ENCODE results near the gene MRPL36.

MRPL36 gene

DNA sequence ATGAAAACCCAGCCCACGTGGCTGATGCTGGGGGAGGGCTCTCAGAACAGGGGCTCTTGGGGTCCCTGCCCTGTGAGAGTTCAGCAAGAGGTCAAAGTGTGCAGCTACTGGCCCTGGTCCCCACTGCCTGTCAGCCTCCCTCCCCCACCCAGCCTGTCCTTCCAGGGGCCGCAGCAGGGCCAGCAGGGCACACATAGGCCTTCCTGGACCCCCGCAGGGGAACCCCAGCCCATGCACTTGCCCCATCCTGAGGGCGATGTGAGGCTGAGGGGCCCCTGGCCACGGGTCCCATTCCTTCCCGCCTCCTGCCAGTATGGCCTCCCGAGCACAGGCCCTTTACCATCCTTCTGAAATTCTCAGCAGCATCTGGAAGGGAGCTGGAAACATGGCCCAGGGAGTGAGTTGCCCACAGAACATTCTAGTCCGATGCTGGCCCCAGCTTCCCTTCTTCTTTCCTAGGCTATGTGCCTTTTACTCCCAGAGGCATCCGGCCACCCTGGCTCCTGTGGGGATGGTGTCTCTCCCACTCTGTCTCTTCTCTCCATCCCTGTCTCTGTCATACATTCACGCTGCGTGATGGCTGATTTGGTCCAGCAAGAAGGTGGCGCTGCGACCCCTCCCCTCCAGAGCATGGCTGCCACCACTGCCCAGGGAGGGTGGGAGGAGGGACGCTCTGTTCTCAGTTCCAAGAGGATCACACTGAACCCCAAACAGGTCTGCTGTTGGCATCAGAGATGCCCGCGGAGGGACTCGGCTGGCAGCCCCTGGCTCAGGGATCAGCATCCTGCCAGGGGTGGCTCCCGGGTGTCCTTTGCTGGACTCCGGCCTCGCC, 19.6 kb downstream of the MRPL36 start:
- DNase-seq, result no peak

DNA sequence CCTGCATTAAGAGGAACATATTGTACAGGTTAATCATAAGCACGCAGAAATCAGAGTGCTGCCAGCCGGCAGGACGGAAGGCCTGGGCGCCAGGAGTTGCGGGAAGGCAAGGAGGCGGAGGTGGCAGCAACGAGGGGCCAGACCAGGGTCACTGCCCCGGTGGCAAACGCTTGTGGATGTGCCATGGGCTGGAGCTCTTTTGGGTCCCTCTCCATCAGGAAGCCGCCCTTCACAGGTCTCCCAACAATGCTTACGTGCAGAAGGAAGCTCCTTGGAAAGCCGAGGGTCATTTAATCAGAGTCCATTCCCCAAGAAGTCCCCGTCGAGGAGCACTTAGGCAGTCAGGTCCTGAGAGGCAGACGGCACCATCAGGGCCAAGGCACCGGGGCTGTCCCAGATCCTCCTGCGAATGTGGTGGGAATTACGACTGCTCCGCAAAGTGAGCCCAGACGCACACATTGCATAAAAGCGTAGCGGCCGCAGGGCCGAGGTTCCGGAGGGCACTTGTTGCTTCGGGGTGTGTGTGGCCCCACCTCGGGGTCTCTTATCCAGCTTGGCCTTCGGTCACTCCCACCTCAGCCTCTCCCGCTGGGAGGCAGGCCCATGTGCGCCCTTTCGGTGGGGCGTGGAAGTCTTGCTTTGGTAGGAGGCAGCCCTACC, 20.5 kb downstream of the MRPL36 start:
- DNase-seq, result no peak

DNA sequence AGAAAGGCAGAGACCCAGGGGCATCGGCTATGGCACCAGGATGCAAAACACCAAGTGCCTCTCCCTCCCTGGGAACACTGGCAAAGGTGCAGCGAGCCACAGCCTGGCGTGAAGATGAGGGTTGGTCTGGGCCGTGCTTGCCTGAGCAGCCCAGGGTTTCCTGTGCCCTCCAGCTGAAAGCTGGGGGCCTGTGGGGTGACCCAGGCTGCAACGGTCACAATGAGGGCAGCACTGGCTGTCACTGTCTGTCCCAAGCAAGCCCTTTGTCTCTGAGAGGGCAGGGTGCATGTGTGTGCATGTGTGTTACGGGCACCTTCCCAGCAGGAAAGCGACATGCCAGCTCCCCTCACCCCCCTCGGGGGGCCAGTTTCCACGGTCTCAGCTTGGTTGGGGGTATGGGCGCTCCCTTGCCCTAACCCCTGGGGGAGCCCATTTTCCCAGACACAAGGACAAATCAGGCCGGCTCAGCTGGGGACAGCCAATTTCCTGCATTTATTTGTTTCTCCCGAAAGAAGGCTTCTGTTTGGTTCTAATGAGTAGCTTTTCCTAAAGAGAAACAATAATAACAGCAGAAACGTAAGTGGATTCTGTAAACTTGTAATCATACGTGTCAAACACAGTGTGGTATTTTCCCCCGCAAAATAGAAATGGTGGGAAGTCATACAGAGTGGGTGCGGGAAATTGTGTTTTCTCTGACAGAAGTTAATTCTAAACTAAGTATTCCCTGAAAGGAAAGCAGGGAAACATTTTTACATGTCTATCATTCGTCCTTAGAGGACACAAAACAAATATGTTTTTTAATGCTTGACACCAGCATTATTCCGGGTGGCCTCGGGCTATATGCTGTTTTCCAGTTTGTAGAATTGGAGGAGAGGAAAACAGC, 21.3 kb downstream of the MRPL36 start:
- no peak for DNase-seq

DNA sequence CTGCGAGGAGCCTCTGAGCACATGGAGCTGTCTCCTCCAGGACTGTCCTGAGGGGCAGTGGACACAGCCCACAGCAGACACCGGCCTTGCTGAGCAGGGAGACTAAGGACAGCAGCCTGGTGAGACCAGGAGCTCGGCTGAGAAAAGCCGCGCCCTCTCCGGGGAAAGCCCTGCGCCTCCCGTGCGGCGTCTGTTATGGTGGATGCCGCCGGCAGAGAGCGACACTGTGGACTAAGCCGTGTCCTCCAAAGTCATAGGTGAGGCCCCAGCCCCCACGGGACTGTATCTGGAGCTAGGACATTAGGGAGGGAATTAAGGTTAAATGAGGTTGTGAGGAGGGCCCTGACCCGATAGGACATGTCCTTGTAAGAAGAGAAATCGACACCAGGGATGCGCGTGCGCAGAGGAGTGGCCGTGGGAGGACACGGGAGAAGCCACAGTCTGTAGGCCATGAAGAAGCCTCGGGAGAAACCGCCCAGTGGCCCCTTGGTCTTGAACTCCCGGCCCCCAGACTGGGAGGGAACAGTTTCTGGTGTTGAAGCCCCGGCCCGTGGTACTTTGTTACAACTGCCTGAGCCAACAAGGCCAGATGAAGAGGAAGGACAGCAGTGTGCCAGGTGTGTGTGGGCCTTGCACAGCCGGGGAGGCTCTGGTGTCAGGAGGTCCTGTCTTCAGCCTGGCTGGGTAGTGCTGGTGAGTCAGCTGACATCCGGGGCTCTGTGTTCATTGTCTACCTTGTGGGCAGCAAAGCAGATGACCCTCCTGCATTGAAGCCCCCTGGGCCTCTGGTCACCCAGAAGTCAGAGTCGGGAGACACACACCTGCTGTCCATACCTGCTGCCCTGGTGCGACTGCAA, 22.1 kb downstream of the MRPL36 start:
- no peak for DNase-seq

DNA sequence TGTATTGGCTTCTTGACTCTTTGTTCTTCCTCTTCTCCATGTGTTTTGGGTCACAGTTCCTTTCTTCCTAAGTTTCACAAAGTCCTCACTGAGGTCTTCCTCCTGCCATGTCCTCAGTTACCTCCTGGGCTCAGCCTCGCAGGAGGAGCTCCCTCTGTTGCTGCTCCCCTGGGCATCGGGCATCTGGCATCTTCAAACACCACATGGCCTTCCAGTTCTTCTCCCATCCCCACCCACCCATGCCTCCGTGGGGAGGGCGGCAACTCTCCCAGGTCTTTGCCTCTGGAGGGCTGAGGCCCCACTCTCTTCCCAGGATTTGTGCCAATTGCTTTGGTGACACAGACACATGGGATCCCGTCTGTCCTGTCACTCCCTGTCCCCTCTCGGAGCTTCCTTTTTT, 22.8 kb downstream of the MRPL36 start:
- no peak for DNase-seq

DNA sequence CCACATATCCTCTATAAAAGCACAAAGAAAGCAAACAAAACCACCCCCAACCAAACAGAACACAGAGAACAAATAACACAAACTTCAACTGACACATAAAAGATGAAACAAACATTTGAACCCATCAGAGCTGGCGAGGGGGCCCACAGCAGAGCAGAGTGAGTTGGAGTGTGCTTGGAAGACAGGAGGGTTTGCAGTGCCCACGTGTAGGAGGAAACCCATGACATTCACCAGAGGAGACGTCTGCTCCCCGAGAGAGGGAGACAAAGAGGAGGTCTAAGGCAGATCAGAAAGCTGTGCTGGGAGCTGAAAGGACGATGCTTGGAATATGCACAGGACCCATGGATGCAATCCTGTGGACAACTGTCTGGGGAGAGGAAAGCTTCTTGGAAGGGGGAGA, 27.0 kb downstream of the MRPL36 start:
- peak in 1 of 2 experiments; percentile 63 for DNase-seq

DNA sequence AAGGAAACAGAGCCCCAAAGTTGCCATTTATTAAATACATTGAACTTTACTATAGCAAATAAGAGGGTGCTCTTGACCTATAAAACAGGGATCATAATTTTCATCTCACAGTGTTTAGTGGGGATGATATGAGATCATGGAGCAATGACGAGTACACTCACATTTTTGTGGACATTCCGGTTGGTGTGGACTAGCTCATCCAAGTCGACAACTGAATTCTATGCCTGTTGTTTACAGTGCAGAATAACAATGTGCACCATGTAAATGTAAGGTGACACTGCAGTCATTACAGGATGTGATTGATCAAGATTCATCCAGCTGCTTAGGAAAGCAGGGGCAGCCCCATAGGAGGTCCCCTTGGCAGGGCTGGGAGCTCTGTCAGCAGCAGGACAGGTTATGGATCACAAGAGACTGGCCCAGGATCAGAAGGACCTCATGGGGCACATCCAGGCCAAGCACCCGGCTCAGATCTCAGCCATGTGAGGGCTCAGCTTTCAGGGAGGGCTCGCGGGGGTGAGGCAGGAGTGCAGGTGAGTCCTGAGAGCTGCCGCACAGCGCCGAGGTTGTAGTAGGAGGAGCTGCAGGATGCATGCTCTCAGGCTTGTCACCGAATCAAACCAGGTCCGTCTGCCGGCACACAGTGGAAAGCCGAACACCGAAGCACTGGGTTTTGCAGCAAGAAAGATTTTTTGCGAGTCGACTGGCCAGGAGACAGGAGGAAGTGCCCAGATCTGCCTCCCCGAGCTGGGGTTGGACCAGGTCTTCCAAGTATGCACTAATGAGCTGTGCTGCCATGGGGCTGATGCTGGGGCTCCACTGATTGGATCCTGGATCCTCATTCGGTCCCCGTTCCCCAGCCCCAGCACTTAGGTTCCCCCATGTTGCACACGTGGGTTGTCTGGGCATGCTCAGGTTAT, 28.2 kb downstream of the MRPL36 start:
- DNase-seq, result no peak

DNA sequence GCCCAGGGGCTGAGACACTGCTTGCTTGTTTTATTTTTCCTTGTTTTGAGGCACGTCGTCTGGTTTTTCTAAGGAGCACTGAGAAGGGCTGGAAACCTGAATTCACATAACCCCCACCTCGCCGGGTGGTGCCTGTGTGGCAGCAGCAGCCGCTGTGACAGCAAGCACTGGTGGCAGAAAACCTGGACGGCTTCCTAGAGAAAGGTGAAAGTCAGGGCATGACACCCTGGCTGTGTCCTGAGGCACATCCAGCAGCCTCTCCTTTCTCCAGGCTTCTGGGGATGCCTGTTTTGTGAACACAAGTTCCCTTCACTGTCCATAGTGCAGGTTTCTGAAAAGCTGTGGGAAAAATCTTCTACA, 29.2 kb downstream of the MRPL36 start:
- no peak for DNase-seq

DNA sequence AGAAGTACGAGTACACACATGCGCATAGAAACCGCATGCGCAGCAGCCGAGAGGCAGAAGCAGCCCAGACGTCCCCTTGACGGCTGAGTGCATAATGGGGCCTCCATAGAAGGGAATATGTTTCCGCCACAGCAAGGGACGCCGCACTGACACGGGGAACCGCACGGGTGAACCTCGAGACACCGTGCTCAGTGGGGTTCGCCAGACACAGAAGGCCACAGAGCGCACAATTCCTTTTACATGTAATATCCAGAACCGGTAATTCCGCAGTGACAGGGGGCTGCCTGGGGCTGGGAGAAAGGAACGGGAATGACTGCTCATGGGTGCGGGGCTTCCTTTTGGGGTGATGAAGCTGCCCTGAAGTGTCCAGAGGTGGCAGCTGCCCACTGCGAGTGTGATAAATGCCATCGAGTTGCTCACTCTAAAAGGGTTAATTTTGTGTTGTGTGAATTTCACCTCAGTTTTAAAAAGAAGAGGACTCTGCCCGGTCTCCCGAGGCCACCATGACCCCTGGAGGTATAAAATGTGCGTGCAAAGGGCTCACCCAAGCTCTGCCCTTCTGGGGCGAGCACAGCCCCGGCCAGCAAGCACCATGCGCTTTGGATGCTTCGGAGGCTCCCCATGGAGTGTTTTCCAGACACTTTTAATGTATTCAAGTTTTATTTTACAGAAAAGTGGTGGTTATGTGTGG, 29.7 kb downstream of the MRPL36 start:
- no peak for DNase-seq

DNA sequence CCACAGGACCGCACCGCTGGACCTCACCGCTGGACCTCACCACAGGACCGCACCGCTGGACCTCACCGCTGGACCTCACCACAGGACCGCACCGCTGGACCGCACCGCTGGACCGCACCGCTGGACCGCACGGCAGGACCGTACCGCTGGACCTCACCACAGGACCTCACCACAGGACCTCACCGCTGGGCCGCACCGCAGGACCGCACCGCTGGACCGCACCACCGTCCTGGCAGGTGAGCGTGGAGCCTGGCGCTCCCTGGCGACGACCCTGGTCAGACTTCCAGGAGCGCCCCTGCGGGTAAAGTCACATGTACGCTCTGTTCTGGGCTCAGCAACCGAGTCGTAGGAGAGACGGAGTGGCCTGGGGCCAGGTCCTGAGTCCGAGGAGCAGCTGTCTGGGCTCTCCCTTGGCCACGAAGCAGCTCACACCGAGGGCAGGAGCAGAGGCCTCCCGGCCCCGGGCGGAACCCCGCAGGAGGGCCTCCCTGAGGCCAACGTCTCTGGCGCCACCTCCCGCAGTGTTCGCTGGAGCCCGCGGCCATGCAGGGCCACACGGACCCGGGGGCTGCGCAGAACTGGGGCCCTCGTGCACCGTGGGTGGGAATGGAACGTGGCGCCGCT, 30.5 kb downstream of the MRPL36 start:
- DNase-seq, result no peak

DNA sequence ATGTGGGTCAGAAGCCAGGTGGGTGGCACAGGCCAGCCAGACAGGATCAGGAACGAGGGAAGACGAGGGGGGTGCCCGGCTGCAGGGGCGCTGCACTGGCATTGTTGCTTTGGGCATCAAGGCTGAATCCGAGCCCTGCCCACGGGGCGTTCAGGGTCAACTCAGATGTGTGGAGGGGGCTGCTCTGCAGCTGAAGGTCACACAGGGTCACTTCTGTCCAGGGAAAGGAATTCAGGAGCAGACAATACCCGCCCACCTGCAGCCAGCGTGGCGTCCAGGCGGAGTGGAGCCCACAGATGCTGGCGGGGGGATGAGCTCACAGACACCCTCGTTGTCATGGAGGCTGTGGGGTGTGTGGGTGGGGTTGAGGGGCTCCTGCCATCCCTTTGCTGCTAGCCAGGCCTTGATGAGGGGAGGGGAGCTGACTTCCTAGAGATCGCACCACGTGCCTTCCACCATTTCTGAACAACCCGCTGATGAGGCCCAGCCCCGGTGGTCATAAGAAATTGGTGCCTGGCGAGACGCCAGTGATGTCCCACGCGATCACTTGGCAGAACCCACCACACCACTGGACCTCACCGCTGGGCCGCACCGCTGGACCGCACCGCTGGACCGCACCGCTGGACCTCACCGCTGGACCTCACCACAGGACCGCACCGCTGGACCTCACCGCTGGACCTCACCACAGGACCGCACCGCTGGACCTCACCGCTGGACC, 31.2 kb downstream of the MRPL36 start:
- no peak for DNase-seq

DNA sequence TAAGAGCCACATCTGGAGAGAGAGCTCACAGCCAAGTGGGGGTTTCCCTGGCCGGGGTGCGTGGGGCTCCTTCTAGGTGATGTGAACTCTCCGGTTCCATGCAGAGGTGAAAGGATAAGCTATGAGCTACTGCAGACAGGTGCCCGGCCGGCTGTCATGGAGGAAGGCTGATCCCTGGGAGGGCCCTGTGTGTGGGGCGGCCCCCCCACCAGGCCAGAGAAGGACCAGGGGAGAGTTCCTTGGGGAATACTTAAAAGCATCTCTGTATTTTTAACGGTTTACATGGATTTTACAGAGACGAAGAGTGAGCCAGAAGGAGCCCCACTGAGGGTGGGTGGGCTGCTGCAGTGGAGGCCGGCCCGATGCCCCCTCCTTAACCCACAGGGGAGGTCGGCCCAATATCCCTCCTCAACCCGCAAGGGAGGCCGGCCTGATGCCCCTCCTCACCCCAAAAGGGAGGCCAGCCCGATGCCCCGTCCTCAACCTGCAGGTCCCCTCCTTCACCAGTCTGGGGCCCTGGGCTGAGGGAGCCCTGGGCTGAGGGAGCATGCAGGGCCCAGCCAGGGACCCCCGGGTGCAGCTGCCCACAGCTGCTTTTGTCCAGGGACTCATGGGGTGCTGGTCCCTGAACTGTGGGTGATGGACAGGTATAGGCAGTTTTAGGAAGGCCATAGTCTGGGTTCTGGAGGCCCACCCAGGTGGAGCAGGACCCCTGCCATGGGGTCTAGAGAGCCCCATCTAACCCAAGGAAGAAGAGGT, 31.9 kb downstream of the MRPL36 start:
- DNase-seq, result no peak

DNA sequence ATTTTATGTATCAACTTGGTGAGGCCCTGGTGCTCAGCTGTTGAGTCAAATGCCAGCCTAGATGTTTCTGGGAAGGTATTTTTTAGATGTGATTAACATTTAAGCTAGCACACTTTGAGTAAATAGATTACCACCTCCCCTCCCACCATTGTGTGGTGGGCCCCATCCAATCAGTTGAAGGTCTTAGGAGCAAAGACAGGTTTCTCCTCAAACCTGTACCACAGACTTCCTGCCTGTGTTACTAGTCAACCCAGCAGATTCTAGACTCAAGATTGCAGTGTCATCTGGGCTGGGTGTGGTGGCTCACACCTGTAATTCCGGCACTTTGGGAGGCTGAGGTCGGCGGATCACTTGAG, 33.8 kb downstream of the MRPL36 start:
- no peak for DNase-seq

DNA sequence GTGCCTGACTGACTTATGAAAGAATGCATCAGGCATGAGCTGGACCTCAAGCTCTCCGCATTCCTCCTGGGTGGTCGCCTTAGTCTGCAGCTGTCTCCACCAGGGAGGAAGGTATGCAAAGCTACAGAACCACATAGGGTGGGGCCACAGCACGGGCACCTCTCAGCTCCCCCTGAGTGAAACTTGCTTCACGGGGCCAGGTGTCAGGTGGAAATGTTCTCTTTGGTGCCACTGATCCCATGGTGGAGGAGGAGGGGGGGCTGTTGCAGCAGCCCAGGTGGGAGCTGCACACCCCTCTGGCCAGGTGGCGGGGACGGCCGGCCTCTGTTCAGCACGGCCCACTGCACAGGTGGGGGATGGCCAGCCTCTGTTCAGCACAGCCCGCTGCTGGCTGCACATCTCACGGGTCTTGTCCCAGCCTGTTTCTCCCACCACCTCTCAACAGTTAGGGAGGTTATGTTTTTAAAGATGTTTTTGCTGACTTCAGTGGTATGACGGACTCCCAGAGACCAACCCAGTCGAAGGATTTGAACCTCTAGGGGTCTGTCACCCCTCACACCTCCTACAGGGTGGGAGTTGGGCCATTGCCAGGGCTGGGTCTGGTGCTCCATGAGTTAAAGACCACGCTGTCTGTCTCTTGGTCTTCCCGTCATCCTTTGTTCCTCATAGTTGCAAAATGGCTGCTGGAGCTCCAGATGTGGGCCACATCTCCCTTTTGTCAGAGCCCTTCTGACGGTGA, 34.3 kb downstream of the MRPL36 start:
- no peak for DNase-seq

DNA sequence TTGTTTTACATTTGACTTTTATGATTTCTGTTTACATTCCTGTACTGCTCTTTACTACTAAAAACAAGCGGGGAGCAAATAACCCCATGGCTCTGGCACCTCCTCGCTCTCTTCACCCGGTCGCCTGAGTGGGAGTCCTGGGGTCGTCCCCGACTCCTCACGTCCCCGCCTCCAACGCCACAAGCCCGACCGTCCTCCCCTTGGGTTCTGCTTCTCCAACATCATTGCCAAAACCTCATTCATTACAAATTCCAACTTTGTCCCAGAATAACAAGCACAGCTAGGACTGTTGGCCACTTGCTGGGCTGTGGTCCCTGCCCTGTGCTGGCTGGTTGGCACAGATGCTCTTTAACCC, 35.1 kb downstream of the MRPL36 start:
- DNase-seq, result no peak

DNA sequence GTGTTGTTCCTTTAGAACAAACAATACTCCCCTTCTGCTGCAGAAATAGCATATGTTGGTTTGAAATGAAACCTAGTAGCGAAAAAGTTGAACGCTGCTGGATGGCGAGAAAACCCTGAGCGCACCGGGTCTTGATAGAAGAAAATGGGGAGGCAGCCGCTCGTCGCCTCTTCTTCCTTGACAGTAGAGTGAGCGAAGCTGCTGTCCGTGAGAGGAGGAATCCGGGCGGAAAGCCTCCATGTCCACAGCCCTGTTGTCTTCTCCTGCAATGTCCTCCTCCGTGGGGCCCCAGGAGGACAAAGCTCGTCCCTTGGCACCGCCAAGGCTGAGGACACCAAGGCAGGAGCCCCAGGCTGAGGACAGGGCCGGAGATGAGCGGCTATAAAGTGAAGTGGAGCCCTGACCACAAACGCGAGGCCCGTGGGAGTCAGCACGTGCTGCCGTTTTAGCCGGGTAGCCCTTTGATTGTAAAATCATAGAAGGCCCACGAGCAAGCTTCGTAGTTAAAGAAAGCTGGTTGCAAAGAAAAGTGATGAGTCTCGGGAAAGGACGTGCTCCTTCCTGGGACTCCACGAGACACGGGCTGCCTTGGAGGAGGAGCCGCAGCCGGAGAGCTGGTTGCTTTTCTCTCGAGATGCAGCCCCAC, 35.6 kb downstream of the MRPL36 start:
- DNase-seq, result no peak

DNA sequence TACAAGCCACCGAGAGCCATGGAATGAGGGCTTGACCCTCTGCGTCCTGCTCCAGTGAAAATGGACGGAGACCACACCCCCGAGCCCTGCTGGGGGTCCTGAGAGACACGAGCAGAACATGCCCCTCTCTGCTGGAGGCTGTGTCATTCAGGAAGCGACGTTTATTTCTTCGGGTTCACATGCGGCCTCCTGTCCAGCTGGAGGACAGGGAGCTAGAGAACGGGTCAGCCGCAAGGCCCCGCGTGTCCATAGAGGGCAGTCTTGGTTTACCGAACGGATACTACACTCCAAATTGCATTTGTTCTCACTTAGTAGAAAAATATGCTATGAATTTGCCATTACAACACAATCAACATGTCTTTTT, 36.1 kb downstream of the MRPL36 start:
- peak in 1 of 2 experiments; percentile 40 for DNase-seq

All from NCI-H526 (cell line).